Measurements from ENCODE around the gene NKD1.

NKD1 gene

DNA sequence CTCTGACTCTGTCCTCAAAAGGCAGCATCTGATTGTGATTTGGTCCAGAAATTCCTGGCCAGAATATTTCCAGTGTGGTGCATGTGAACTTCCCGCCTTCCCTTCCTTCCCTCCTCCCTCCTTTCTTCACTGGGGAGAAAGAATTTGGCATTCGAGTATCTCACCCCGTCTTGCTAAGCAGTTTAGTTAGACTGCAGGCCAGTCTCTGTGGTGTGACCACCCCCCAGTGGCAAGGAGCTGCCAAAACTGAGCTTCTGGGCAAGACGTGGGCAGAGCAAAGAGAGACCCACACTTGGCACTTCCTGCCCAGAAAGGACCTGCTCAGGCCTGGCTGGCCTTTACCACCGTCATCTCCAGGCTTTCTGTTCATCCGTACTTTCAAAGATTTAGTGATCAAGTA, 96.5 kb downstream of the NKD1 start:
- no peak overlapping the region for H3K27ac ChIP-seq
- TF ChIP-seq, protein P1, sequence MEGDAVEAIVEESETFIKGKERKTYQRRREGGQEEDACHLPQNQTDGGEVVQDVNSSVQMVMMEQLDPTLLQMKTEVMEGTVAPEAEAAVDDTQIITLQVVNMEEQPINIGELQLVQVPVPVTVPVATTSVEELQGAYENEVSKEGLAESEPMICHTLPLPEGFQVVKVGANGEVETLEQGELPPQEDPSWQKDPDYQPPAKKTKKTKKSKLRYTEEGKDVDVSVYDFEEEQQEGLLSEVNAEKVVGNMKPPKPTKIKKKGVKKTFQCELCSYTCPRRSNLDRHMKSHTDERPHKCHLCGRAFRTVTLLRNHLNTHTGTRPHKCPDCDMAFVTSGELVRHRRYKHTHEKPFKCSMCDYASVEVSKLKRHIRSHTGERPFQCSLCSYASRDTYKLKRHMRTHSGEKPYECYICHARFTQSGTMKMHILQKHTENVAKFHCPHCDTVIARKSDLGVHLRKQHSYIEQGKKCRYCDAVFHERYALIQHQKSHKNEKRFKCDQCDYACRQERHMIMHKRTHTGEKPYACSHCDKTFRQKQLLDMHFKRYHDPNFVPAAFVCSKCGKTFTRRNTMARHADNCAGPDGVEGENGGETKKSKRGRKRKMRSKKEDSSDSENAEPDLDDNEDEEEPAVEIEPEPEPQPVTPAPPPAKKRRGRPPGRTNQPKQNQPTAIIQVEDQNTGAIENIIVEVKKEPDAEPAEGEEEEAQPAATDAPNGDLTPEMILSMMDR (conservative IDR thresholded peaks at IDR 0.05), result peak; percentile 63

- TF ChIP-seq, protein P1 (conservative IDR thresholded peaks at IDR 0.05), result no peak
- H3K27ac ChIP-seq, result no peak overlapping the region
Observed at GRCh38 chr16:50645563-50646220, 97.5 kb downstream of the NKD1 start.

GRCh38 chr16:50646345-50646744, 98.1 kb downstream of the NKD1 start:
- TF ChIP-seq, protein P1 (conservative IDR thresholded peaks at IDR 0.05), result no peak
- H3K27ac ChIP-seq, result no peak overlapping the region

DNA sequence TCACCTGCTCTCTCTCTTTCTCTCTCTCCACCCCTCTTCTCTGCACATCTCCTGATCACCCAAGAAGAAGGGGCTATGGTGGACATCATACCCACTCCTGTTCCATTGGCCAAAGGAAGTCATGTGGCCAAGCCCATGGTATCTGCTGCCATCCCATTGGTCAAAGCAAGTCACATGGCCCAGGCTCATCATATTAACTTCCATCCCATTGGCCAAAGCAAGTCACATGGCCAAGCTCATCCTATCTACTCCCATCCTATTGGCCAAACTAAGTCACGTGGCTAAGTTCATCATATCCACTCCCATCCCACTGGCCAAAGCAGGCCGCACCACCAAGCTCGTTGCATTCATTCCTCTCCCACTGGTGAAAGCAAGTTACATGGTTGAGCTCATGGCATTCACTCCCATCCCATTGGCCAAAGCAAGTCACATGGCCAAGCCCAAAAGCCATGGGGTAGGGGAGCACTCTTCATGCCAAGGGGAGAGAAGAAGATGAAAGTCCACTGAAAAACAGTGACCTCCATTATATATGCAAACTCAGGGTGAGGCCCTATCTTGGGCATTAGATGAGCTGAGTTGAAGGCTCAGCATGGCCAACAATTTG, 103.7 kb downstream of the NKD1 start:
- no peak overlapping the region for H3K27ac ChIP-seq
- TF ChIP-seq, protein P1 (conservative IDR thresholded peaks at IDR 0.05), result no peak

- TF ChIP-seq, protein P1 (conservative IDR thresholded peaks at IDR 0.05), result no peak
- no peak overlapping the region for H3K27ac ChIP-seq
Observed at GRCh38 chr16:50652836-50653425, 104.7 kb downstream of the NKD1 start.

DNA sequence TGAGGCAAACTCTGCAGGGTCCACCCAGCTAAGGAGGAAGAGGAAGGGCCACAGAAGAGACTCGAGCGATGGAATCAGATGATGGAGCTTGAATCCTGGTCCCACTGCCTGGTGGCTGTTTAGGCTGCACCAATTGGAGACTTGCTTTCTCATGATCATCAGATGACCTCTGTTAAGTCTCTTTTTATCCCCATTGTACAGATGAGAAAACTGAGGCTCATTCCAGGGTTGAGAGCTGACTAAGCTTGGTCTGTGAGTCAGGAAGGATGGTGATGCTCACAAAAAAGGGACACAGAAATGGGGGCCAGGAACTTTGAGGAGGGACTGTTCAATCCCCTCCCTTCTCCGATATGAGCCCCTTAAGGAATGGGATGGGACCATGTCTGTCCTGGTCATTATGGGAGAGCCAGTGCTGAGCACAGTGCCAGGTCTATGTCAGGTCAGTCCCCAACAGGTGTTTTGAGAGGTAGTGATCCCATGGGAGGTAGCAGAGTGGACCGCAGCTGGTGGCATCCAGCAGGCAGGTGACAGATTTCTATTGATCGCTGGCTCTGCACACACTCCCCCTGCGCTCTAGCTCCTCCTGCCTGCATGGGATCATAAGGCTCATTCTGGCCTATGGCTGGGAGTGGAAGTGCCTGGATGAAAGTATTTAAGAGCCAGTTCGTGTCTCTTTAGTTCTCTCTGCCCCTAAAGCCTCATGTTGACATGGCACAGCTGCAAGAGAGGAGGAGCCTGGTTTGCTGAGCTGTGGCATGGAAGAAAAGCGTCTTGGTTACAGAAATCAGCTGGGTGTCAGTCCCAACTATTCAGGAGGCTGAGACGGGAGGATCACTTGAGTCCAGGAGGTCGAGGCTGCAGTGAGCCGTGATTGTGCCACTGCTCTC, 105.7 kb downstream of the NKD1 start:
- TF ChIP-seq, protein P1 (conservative IDR thresholded peaks at IDR 0.05), result no peak
- H3K27ac ChIP-seq, result no peak overlapping the region

DNA sequence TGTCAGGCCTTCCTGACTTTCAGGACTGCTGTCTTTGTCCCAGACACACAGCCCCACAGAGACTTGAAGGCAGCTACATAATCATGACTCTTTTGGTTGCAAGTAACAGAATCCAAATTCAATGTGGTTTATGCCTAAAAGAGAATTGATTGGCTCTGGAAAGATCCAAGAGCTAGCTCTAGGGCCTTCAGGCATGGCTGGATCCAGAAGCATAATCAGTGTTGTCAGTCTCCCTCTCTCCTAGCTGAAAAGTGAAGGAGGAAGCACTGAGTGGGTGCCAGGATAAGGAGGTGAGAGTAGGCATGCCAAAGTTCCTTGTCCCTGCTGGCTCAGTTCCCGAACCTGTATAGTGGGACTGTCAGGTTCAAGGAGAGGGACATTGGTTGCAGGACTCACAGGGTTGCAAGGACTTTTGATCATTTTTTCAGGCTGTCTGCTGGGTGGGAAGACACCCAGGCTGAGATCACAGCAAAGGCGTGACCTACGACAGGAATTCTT, 107.4 kb downstream of the NKD1 start:
- TF ChIP-seq, protein P1 (conservative IDR thresholded peaks at IDR 0.05), result no peak

More for the DNA sequence above, 107.4 kb downstream of the NKD1 start:
- no peak overlapping the region for H3K27ac ChIP-seq
